Loucy (cell line): ENCODE data around the gene APBB2.
"Not testable (repeated sequence)": the region's sequence is repeated elsewhere in the genome, so short reads cannot be mapped to it uniquely, and the experiment has no call there.

ENCODE experiments used
- H2AFZ ChIP-seq: fragments of 200-600 bp; sonication (generic); 2 replicates; pipeline ENCODE4 v1.6.0; 2016; ENCODE audit warnings: antibody characterized with exemption, mild to moderate bottlenecking, low read length, moderate library complexity
- H3F3A ChIP-seq: fragments of 200-600 bp; 2 replicates; pipeline ENCODE4 v1.6.0; 2016; ENCODE audit warnings: antibody characterized with exemption, low read depth, mild to moderate bottlenecking
- H3K27me3 ChIP-seq: fragments of 200-600 bp; sonication (generic); 2 replicates; pipeline ENCODE4 v1.6.1; 2014; ENCODE audit warnings: low read length, mild to moderate bottlenecking; ENCODE audit not compliant: insufficient read depth, poor library complexity, severe bottlenecking
- H3K36me3 ChIP-seq: fragments of 200-600 bp; sonication (generic); 2 replicates; pipeline ENCODE4 v1.6.1; 2016; ENCODE audit warnings: low read length; ENCODE audit not compliant: insufficient read depth
- H3K4me1 ChIP-seq: fragments of 200-600 bp; sonication (generic); 2 replicates; pipeline ENCODE4 v1.5.1; 2014; ENCODE audit warnings: low read length, mild to moderate bottlenecking; ENCODE audit not compliant: insufficient read depth, poor library complexity, severe bottlenecking
- H3K4me2 ChIP-seq: fragments of 200-600 bp; sonication (generic); 2 replicates; pipeline ENCODE4 v1.6.0; 2014; ENCODE audit warnings: antibody characterized with exemption, low read length, low read depth, mild to moderate bottlenecking; ENCODE audit not compliant: poor library complexity, severe bottlenecking
- H3K4me3 ChIP-seq: fragments of 200-600 bp; sonication (generic); 2 replicates; pipeline ENCODE4 v1.5.1; 2014; ENCODE audit warnings: low read length, mild to moderate bottlenecking, mixed read lengths; ENCODE audit not compliant: poor library complexity, severe bottlenecking
- H3K79me2 ChIP-seq: fragments of 200-600 bp; sonication (generic); 2 replicates; pipeline ENCODE4 v1.6.1; 2014; ENCODE audit warnings: low read length; ENCODE audit not compliant: insufficient read depth
- H3K9ac ChIP-seq: fragments of 200-600 bp; sonication (generic); 2 replicates; pipeline ENCODE4 v1.6.0; 2014; ENCODE audit warnings: mild to moderate bottlenecking, low read depth, low read length, moderate library complexity; ENCODE audit not compliant: poor library complexity, severe bottlenecking
- H3K9me2 ChIP-seq: fragments of 200-600 bp; sonication (generic); replicated peaks from 2 replicates; pipeline ENCODE4 v1.6.1; 2016; ENCODE audit warnings: low read depth, low read length, mixed read lengths
- H3K9me3 ChIP-seq: fragments of 200-600 bp; sonication (generic); 2 replicates; pipeline ENCODE4 v1.6.1; 2014; ENCODE audit warnings: mild to moderate bottlenecking, antibody characterized with exemption, low read length, low read depth; ENCODE audit not compliant: insufficient read depth
- H4K20me1 ChIP-seq: fragments of 200-600 bp; sonication (generic); 2 replicates; pipeline ENCODE4 v1.6.0; 2014; ENCODE audit warnings: antibody characterized with exemption, low read length, mild to moderate bottlenecking; ENCODE audit not compliant: insufficient read depth, poor library complexity, severe bottlenecking
- EZH2phosphoT487 ChIP-seq: fragments of 200-600 bp; IDR thresholded peaks from 2 replicates; pipeline ENCODE4 v1.6.1; 2018; ENCODE audit warnings: antibody characterized with exemption, mild to moderate bottlenecking, moderate library complexity, borderline replicate concordance
- TF ChIP-seq, protein P1 (sequence below): fragments of 200-600 bp; sonication (generic); conservative IDR thresholded peaks from 2 replicates; pipeline ENCODE4 v1.5.1; 2014; ENCODE audit warnings: mild to moderate bottlenecking, antibody characterized with exemption, low read length

Gene APBB2

GRCh38 chr4:40908297-40908696, 306.0 kb downstream of the APBB2 start:
- H3K4me2 ChIP-seq: no peak overlapping the region
- H3K9ac ChIP-seq: no peak overlapping the region
- H3K36me3 ChIP-seq: no peaks in the 10 kb centered on the region
- H3K27me3 ChIP-seq: no peaks in the 10 kb centered on the region
- H3K4me1 ChIP-seq: peaks cover 10% of the 10 kb centered on the region
- no peaks in the 10 kb centered on the region for H3K9me3 ChIP-seq
- TF ChIP-seq, protein P1, sequence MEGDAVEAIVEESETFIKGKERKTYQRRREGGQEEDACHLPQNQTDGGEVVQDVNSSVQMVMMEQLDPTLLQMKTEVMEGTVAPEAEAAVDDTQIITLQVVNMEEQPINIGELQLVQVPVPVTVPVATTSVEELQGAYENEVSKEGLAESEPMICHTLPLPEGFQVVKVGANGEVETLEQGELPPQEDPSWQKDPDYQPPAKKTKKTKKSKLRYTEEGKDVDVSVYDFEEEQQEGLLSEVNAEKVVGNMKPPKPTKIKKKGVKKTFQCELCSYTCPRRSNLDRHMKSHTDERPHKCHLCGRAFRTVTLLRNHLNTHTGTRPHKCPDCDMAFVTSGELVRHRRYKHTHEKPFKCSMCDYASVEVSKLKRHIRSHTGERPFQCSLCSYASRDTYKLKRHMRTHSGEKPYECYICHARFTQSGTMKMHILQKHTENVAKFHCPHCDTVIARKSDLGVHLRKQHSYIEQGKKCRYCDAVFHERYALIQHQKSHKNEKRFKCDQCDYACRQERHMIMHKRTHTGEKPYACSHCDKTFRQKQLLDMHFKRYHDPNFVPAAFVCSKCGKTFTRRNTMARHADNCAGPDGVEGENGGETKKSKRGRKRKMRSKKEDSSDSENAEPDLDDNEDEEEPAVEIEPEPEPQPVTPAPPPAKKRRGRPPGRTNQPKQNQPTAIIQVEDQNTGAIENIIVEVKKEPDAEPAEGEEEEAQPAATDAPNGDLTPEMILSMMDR: no peak
- no peak for TF ChIP-seq EZH2phosphoT487
- H2AFZ ChIP-seq: peak overlapping the region; percentile 58; the same call in 1 of the 2 replicates
- no peaks in the 10 kb centered on the region for H4K20me1 ChIP-seq
- H3F3A ChIP-seq: no peaks in the 10 kb centered on the region
- no peaks in the 10 kb centered on the region for H3K79me2 ChIP-seq
- no peak overlapping the region for H3K4me3 ChIP-seq
- no peaks in the 10 kb centered on the region for H3K9me2 ChIP-seq

DNA sequence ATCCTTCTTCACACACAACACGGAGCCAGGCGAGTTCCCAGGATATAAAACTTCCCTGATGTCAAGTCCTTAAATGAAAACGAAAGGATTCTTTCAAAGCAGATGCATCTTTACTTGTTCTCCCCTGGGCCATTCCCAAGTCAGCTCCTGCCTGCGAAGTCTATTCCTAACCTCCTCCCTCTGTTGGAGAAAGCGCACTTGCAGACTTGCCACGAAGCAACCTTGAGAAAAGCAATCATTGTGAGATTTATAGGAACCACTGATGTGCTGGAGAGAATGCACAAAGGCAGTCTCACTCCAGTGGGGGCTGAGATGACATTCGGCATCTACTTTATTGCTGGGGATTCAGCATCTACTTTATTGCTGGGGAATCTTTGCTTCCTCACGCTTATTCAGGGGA, 308.9 kb downstream of the APBB2 start:
- Histone ChIP-seq H3K79me2 (no peaks in the 10 kb centered on the region), H2AFZ (no peak overlapping the region), H3K4me1 (peaks cover 10% of the 10 kb centered on the region), H3K9me3 (no peaks in the 10 kb centered on the region), H3K27me3 (no peaks in the 10 kb centered on the region), H3F3A (no peaks in the 10 kb centered on the region), H3K36me3 (no peaks in the 10 kb centered on the region), H3K4me3 (no peak overlapping the region), H3K9me2 (no peaks in the 10 kb centered on the region), H4K20me1 (no peaks in the 10 kb centered on the region), H3K9ac (no peak overlapping the region), H3K4me2 (no peak overlapping the region)
- TF ChIP-seq, protein P1: no peak
- no peak for TF ChIP-seq EZH2phosphoT487

DNA sequence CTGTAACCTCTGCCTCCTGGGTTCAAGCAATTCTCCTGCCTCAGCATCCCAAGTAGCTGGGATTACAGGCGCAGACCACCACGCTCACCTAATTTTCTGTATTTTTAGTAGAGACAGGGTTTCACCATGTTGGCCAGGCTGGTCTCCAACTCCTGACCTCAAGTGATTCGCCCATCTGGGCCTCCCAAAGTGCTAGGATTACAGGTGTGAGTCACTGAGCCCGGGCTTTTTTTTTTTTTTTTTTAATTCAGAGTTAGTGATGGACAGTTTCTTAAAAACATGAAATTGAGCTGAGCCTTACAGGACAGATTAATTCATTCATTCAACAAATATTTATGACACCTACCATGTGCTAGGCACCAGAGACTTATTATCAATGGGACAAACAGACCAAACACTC, 313.8 kb downstream of the APBB2 start:
- not testable (repeated sequence) for H3K27me3 ChIP-seq, H3K9me2 ChIP-seq, H3K4me1 ChIP-seq, H3K9me3 ChIP-seq, H3K36me3 ChIP-seq, H3K79me2 ChIP-seq, H3K9ac ChIP-seq, H3F3A ChIP-seq, H2AFZ ChIP-seq, H3K4me3 ChIP-seq, H4K20me1 ChIP-seq, H3K4me2 ChIP-seq

DNA sequence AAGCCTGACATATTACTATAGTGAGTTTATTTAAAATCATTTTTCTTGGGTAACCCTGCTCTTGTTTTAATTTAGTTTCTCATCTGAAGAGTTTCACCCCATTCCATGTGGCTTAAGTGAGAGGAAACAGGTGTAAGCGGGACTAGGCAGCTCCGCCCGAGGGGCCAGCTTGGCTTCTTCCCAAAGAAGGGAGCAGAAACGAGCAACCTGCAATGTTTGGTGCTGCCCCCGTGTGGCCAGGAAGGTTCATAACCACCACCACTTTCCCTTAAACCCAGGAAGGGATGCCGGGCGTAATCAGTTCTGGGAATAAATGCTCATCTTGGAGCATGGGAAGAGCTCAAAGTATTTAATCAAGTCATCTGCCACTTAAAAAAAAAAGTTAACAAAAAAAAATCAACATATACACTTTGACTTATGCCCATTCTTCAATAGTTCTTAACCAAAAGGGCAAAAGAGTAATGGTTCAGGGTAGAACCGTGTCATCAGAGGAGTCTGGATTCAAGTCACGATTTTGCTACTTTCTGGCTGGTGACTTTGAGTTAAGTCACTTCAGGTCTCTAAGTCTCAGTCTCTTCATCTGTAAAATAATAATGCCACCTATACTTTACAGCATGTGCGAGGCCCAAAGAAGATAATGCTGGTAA, 316.7 kb downstream of the APBB2 start:
- H3K36me3 ChIP-seq: no peaks in the 10 kb centered on the region
- H3K4me3 ChIP-seq: no peak overlapping the region
- H3K4me2 ChIP-seq: peak overlapping the region; percentile 20
- H3F3A ChIP-seq: no peaks in the 10 kb centered on the region
- H3K4me1 ChIP-seq: no peaks in the 10 kb centered on the region
- H3K9me2 ChIP-seq: no peaks in the 10 kb centered on the region
- no peaks in the 10 kb centered on the region for H4K20me1 ChIP-seq
- TF ChIP-seq EZH2phosphoT487: no peak
- TF ChIP-seq, protein P1: peak; percentile 94
- no peaks in the 10 kb centered on the region for H3K79me2 ChIP-seq
- H3K27me3 ChIP-seq: no peaks in the 10 kb centered on the region
- peak overlapping the region; percentile 66 for H2AFZ ChIP-seq
- no peak overlapping the region for H3K9ac ChIP-seq
- H3K9me3 ChIP-seq: no peaks in the 10 kb centered on the region
